ENCODE results near the gene NCAM1.

The NCAM1 gene

DNA sequence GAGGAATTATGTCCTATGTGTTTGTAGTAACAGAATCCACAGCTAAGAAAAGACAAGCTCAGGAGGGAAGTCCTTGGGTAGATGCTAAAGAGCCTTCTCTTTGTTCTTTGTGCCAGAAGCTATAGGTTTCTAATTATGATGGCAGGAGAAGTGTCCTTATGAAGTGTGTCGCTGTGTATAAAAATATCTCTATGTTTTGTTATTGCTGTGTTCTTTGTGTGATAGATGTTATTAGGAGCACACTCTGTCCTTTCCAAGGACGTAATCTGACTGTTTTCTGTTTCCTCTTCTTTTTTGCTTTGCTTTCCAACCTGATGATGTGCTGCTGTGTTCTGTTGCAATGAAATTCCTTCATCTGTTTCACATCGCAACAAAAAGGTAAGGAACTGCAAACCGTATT, 171.9 kb downstream of the NCAM1 start:
- DNase-seq (ENCODE audit: low spot score) = no peak

- DNase-seq (ENCODE audit: low spot score) = no peak
These were observed 173.4 kb downstream of the NCAM1 start for GRCh38 chr11:113134626-113135025.

- no peak for DNase-seq (ENCODE audit: low spot score)
These were observed 176.7 kb downstream of the NCAM1 start for GRCh38 chr11:113137713-113138529.

GRCh38 chr11:113138731-113139130, 177.5 kb downstream of the NCAM1 start:
- no peak for DNase-seq (ENCODE audit: low spot score)

- DNase-seq (ENCODE audit: low spot score) = no peak
These were observed 179.8 kb downstream of the NCAM1 start for GRCh38 chr11:113141010-113141409.

GRCh38 chr11:113142508-113142907, 181.3 kb downstream of the NCAM1 start:
- DNase-seq (ENCODE audit: low spot score) = no peak

DNA sequence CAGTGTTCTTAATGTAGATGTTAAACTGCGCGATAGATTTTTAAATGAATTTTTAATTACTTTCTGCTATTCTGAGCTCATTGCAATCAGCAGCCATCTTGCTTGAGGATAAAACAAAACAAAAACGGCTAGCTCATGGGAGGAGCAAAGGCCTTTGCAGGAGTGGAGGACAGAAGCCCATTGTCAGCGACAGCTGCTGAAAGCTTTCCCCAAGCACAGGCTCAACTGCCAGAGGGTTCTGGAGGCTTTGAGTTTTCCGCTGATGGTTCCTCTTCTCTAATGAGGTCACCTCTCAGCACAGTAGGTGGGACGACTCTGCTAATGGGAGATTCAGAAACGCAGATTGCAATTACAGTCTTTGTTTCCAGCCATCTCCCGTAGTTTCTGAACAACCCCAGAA, 186.0 kb downstream of the NCAM1 start:
- DNase-seq (ENCODE audit: low spot score) = no peak

- no peak for DNase-seq (ENCODE audit: low spot score)
These were observed 186.9 kb downstream of the NCAM1 start for GRCh38 chr11:113148076-113148475.

- no peak for DNase-seq (ENCODE audit: low spot score)
These were observed 187.4 kb downstream of the NCAM1 start for GRCh38 chr11:113148652-113149051.

DNA sequence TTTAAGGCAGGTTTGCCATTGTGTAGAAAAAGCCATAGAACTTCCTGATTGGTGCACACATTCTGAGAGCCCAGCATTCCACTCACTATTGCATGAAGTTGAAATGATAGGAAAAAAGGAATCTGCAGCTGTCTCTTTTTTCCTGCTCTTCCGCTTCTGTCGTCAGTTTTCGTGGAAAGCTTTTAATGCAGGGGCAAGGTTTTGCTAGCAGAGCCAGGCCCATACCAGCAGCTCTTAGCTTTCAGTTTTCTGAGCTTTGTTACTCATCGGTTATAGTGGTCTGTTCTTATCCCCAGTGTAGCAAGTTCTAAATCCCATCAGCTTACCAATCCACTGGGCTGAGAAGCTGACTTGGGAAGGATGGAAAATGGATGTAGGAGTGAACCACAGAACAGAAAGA, 190.3 kb downstream of the NCAM1 start:
- DNase-seq (ENCODE audit: low spot score) = no peak

- no peak for DNase-seq (ENCODE audit: low spot score)
These were observed 191.3 kb downstream of the NCAM1 start for GRCh38 chr11:113152500-113152899.

- no peak for DNase-seq (ENCODE audit: low spot score)
These were observed 192.6 kb downstream of the NCAM1 start for GRCh38 chr11:113153847-113154246.

- no peak for DNase-seq (ENCODE audit: low spot score)
These were observed 199.0 kb downstream of the NCAM1 start for GRCh38 chr11:113159988-113160807.

DNA sequence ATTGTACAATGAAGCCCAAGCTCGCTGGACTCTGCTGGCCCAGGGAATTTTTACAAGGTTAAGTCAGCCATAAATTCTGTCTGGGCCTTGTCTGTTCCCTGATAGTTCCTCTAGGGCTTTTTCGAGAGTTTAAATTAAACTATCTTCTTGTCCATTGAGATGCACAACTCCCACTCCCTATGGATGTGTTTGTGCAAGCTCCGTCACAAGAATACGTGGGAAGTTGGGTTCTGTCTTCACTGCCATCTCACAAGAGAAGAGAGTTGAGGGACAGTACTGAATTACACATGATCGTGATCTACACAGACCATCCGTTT, 199.5 kb downstream of the NCAM1 start:
- no peak for DNase-seq (ENCODE audit: low spot score)

DNA sequence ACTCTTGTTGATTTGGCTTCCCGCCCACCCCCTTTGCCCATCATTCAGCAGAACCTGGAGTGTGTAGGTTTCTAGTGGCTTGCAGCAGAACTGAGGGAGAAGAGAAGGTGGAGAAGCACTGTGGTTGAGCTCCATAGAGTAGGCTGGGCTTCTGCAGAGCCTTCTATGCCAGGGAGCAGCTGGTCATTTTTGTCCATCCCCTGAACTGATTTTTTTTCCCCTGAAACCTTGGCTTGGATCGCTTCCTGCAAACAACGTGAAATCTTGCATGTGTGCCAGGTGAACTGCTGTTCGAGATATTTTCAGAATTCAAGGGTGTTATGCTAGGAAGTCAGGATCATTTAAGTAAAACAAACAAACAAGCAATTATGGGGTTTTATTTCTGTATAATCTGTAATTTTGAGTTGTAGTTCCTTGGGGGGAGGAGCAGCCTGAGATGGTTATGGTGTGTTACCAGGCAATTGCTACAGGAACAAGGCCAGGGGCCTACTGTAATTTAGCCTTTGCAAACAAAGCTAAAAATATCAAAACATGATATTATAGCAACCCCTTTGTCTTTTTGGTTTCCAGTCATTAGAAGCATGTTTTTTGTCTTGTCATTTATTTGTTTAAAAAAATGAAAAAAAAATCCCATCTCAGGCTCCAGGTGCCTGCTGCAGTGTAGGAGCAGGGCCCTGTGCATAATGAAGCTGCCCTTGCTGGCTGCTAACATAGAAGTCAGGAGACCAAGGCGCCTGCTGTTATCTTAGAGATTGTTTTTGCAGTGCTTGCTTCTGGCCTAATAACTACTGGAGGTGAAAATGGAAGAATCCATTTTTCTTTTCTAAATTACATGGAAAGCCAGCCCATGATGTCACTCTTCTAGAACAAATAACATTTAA, 200.7 kb downstream of the NCAM1 start:
- DNase-seq (ENCODE audit: low spot score) = no peak

DNA sequence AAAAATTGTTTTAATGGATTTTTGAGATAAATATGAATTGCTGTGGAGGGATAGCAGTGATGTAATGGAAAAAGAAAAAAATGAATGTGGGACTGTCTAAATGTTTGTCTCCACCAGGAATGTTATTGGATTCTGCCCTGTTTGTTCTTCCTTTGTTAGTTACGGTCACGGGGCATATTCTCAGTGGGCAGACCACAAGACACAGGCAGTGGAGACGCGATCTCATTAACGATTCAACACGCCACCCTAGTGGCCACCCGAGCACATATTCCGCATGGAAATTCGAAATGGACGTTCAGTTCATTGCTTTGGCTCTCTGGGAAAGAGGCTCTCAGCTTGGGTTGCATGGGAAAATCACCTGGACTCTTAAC, 201.4 kb downstream of the NCAM1 start:
- no peak for DNase-seq (ENCODE audit: low spot score)

DNA sequence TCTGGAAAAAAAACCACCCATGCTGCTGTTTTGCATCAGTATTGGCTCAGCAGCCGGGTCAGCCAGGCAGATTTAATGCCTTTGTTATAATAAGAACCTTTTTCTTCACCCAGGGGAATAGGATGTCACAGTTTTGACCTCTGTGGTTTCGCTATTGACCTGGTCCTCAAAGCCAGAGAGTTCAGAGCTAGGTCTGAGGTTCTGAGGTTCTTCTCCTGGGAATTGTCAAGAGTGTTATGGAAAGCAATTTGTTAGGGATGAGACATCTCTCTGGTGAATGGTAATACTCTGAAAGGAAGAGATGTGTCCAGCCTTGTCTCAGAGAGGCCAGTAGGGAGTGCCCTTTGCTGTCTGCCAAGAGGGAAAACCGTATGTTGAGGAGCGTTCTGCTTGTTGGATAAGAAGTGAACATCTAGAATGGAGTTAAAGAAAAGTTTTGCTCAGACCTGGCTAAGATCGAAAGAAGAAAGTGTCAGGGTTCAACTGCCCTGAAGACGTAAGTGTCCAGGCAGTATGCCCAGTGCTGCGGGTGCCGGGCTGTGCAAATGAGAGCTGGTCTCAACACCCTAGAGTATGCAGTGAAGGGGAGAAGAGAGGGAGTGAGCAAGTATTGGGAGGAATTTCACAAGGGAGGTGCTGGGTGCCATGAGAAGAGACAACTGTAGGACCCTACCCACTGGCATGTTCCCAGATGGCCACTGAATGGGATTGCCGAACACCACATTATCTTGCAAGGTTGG, 202.2 kb downstream of the NCAM1 start:
- DNase-seq (ENCODE audit: low spot score) = no peak

- no peak for DNase-seq (ENCODE audit: low spot score)
These were observed 205.1 kb downstream of the NCAM1 start for GRCh38 chr11:113166280-113166679.

GRCh38 chr11:113167599-113167998, 206.4 kb downstream of the NCAM1 start:
- DNase-seq (ENCODE audit: low spot score) = no peak

DNA sequence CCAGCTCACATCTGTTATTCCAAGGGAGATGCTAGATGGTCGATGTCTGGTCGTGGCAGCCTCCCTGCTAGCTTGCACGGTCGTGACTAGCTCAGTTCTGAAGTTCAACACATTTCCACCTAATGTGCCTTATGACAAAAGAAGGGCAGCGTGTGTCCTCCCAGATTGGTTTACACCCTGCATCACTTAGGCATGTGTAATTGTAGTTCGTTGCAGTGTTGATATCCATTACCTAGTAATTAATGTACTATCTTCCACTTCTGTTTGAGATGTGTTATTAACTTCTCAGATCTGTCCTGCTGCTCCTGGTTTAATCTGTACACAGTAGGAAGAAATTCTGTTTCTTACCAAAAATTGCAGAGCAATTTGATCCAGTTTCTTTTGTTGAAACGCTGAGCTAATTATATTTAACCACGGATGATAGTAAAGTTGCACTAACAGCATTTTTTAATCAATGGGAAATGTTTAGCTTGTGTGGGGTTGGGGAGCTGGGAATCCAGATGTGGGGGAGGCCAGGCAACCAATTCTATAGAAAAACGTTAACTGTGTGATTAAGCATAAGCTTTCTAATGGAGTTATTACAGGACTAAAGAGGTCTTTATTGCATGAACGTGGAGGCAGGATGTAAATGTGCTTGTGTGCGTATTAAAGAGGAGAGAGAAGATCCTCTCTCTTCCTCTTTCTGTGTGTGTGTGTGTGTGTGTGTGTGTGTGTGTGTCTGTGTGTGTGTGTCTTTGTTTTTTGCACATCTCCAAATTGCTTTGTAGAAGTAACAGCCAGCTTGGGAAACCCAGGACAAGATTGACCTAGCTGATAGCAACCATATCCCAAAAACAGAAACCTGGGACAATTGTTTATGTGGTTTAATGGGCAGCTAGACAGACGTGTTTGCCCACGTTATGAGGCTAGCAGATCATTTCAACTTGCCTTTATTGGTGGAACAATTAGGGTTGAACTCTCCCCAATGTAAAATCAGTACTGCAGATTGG, 207.4 kb downstream of the NCAM1 start:
- no peak for DNase-seq (ENCODE audit: low spot score)

Data from hepatic stellate cell (primary cell).